Astrocyte of the spinal cord (primary cell): Measurements from ENCODE around the gene ASIC3.
A peak's percentile ranks its signal among the peaks of the same experiment; 100 is the strongest.

Source experiments
- DNase-seq: peaks from one replicate; pipeline ENCODE4 v3.0.0; 2011; ENCODE audit warnings: low read depth, low spot score
- H3K4me3 ChIP-seq: 2 replicates; pipeline ENCODE4 v1.5.1; 2011; ENCODE audit warnings: low read depth, mild to moderate bottlenecking, low read length, moderate library complexity
- CTCF ChIP-seq: IDR thresholded peaks from 2 replicates; pipeline ENCODE4 v1.5.1; 2012; ENCODE audit warnings: low read depth, mild to moderate bottlenecking, low read length, inconsistent platforms
- in situ Hi-C: cut with HindIII; loops from 2 replicates; pipeline ENCODE4 v1.10.0; 2017; ENCODE audit warnings: low sequenced_read_pairs

Gene ASIC3

DNA sequence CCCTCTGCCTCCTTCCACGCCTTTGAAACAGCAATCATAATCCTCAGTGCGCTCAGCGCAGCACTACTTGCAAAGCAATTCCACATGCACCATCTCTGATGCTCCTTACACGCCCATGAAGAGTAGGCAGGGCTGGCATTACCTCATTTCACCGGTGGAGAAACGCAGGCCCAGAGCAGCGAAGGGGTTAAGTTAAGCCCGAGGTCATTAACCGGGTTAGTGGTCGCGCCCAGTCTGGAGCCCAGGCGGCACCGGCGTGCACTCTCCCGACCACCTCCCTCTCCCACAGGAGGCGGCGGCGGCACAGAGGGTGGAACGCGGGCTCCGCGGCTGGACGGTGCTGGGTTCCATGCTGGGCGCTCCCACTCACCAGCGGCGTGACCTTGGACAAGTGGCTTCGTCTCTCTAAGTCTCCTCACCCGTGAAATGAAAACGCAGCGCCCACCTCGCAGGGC lies 31.8 kb downstream of the ASIC3 start:
- TF ChIP-seq CTCF: no peak
- in situ Hi-C loops: no loop called here

DNA sequence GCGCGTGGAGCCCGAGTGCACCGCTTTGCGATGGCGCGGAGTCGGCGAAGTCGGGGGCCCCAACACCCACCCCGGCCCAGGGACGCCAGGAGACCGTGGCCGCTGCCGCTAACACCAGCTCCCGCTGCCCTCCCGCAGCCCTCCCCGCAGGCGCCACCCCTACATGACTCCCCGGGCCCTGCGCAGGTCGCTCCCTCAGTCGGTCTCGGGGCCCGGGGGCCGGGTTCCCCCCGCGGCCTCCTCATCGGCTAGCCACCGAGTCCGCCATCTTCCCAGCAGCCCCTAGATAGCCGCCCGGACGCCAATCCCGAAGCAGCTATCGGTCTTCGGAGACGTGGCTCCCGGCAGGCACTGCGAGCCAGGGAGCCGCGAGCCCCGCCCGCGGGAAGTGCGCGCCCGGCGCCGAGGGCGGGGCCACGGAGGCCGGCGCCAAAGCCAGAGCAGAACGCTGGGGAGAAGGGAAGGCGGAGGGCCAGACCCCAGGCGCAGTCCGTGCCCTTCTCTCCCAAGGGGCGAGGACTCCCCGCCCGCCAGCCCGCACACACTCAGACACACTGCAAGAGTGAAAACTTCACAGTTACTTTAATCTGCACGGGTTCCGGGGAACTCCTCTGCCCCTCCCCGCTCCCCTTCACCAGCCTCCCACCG lies 32.3 kb downstream of the ASIC3 start, which contains the start of gene FASTK:
Gene FASTK, minus strand, starts transcription at position 288 of the 648 bp plus-strand sequence. Its CDS starts 43 bp downstream, at position 245.
- peak within 1 kb of the TSS; percentile 76 for H3K4me3 ChIP-seq
- peak; percentile 90 for DNase-seq
- in situ Hi-C loops: no loop called here
- no peak for TF ChIP-seq CTCF

More for the DNA sequence above, 31.8 kb downstream of the ASIC3 start:
- peak overlapping the region; percentile 76 for H3K4me3 ChIP-seq
- DNase-seq: no peak

DNA sequence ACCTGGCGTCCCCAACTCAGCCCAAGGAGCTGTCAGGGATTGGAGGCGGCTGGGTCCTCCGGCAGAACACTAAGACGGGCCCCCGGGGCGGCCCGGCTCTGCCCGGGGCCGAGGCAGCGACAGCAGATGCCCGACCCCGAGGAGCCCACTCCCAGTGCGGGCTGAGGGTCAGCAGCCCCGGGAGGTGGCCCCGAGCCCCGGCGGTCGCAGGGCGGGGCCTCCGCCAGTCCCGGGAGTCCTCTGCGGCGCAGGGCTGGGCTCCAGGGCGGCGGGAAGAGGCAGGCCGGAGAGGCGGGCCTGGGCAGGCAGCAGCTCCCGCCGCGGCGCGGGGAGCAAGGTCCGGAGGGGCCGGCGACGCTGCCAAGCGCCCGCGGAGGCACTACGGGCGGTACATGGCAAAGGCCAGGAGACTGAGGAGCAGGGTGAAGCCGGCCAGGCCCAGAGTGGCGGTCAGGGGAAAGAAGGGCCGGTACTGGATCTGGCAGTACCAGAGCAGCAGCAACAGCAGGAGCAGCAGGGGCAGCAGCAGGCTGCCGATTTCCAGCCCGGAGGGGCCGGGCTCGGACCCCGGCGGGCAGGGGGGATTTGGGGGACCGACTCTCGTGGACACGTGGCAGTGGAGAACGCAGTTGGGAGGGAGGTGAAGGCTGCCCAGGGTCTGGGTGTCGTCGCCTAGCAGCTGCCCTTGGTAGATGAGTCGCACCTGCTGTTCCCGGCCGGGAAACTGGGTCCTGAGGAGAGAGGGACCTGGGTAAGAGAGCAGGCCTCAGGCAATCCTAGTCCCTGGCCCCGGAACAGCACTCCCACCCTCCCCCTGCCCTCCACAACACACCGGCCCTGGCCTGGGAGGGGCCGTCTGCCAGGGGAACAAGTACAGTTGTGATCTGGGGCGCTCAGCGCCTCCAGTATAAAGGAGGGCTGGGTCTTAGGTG lies 33.1 kb downstream of the ASIC3 start:
- in situ Hi-C loops: no loop called here
- DNase-seq: no peak
- TF ChIP-seq CTCF: no peak

DNA sequence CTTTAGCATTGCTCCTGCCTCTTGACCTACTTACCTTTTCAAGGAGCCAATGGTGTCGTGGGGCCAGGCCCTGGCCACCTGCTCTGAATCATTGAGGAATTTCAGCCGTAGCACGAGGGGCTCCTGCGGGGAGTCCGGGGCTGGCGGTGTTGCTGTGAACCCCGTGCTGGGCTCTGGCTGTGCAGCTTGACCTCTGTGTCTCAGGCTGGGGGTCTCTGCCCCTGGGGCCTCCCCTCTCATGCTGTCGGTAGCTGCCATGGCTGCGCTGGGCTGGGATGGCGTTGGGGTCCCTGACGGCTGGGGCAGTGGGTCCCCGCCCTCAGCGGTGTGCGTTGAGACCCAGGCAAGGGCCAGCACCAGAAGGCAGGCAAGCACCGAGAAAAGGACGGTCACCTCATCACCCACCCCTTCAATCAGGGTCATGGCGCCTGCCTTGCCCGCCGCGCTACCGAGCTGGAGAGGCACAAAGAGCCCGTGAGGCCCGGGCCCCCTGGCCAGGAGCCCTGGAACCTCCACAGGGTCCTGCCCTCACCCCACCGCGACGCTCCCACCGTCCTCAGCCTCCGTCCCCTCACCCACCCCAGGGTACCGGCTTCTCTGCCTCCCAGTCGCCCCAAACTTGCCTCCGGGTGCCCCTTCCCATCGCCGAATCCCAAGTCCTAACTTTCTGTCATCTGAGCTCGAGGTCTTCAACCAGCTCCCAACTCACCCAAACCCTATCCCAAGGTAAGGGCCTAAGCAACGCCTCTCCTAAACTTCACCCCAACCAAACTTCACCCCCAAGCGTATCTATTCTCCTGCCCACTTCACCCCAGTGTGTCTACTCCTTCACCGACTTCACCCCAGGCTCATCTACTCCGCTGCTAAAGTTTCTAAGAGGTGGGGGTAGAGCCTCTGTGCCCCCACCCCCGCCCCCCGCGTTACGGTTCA lies 34.1 kb downstream of the ASIC3 start:
- no peak for DNase-seq
- TF ChIP-seq CTCF: no peak
- in situ Hi-C loops: no loop called here
- H3K4me3 ChIP-seq: peak overlapping the region; percentile 76

More for the DNA sequence above, 33.1 kb downstream of the ASIC3 start:
- H3K4me3 ChIP-seq: peak overlapping the region; percentile 25

DNA sequence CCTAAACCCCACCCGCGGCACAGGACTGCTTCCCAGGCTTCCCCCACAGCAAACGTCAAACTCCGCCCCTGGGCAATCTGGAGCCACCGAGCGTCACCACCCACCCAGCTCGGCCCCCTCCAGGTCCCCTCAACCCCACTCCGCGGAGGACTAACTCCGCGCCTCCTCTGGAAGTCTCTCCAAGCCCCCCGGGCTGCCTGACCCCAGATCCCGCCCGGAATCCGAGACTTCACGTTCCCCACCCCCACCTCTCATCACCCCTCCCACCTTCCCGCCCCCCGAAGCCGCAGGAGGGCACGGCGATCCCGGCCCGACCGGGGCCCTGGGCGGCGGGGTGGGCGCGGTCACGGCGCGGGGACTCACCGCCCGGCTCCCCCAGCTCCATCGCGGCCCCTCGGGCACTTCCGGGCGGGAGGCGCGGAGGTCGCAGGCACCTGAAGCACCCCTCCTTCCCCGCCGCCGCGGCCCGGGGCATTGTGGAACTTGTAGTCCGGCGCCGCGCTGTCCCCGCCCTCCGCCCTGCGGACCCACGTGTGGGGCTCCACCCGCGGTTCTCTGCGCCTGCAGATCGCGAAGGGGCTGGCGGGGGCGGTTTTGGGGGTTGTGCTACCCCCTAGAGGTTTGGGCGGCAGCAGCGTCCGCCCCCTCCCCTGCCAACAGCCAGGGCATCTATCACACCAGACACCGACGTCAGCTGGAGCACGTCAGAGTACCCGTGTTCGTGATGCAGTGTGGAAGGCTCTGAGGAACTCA lies 34.9 kb downstream of the ASIC3 start, which contains the start of gene TMUB1:
Gene TMUB1, minus strand, starts transcription at position 423 of the 753 bp plus-strand sequence. CDS start 930 bp downstream, outside the sequence.
- peak within 1 kb of the TSS; percentile 76 for H3K4me3 ChIP-seq
- in situ Hi-C loops: no loop called here
- no peak for TF ChIP-seq CTCF
- peak; percentile 47 for DNase-seq
